DND-41 (cell line): ENCODE measurements around the gene GSTP1.

Experiments
- CTCF ChIP-seq: IDR thresholded peaks from 2 replicates; pipeline ENCODE4 v1.5.1; 2012; ENCODE audit warnings: borderline replicate concordance, low read length, moderate library complexity, mild to moderate bottlenecking; ENCODE audit not compliant: poor library complexity, severe bottlenecking; ENCODE audit errors: extremely low read depth
- EZH2 ChIP-seq: IDR thresholded peaks from 3 replicates; pipeline ENCODE4 v1.6.1; 2012; ENCODE audit warnings: borderline replicate concordance, low read depth, mild to moderate bottlenecking, moderate library complexity, low read length, inconsistent platforms; ENCODE audit not compliant: severe bottlenecking

DNA sequence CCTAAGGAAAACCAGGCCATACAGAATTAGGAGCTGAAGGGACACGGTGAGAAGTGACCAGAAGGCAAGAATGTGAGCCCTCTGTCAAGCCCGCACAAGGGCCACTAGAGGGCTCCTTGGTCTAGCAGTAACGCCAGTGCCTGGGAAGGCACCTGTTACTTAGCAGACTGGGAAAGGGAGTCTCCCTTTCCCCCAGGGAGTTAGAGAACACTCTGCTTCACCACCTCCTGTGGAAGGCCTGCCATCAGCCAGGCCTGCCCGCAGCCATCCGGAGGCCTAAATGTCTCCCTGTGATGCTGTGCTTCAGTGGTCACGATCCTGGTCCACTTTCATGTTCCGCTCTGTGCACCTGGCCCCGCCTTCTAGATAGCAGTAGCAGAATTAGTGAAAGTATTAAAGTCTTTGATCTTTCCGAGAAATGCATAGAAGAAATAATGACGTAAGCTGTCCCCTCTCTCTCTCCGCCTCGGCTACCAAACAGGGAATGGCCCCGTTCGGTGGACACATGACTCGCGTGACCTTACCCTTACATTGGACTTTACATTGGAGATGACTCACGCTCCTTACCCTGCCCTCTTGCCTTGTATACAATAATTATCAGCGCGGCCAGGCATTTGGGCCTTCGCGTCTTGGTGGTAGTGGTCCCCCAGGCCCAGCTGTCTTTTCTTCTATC, 10.7 kb upstream of the GSTP1 start:
- peak; percentile 69 for TF ChIP-seq CTCF
- no peak for TF ChIP-seq EZH2
